K562 (cell line): ENCODE results near the gene CACNA2D4. TPM values are rescaled to one million over a fixed set of nuclear protein-coding genes. Genes with fewer than 3 reads are reported as not detected.

Experiments
- ATAC-seq: fragments of 200-7000 bp; cut with Tn5 transposase; 3 replicates; pipeline ENCODE4 v1.9.1; 2020; ENCODE audit warnings: moderate library complexity
- BruUV-seq: library from RNA; stranded (reverse); fragments of 400-500 nt; replicated peaks from 2 replicates; lab custom pipeline; 2021; lab: Mats Ljungman, UMichigan
- CTCF ChIA-PET: fragments of 300-600 bp; formaldehyde crosslinking; extraction: SDS; loops from one replicate; lab custom pipeline; 2021; ENCODE audit warnings: low intra/inter-chr PET ratio; lab: Yijun Ruan, JAX
- POLR2A ChIA-PET: fragments of 300-600, 350-650 bp; sonication (Branson Sonifier 250); formaldehyde crosslinking; extraction: SDS; loops from one replicate; lab custom pipeline; 2021; ENCODE audit warnings: antibody characterized with exemption, inconsistent platforms; lab: Yijun Ruan, JAX
- DNase-seq, 4 experiments: peaks; one replicate each; pipeline versions ENCODE4 v3.0.0 to v3.0.0-alpha.2; 2011 to 2018; ENCODE audit warnings: low spot score in 3 of 4, mixed read lengths in 3 of 4; ENCODE audit errors: extremely low read depth in 1 of 4
- FAIRE-seq: peaks from 2 replicates; lab custom pipeline; 2011; peaks lifted over from hg19 to GRCh38; lab: Jason Lieb, UNC
- H2AFZ ChIP-seq: 2 replicates; pipeline ENCODE4 v1.6.0; 2011; ENCODE audit warnings: low read depth, low read length, control low read depth, inconsistent platforms
- H3K27ac ChIP-seq: fragments of 200-600 bp; 3 replicates; pipeline ENCODE4 v1.8.0; 2011; ENCODE audit warnings: low read depth, mild to moderate bottlenecking, control low read depth, inconsistent platforms, low read length, moderate library complexity, mixed read lengths; ENCODE audit errors: extremely low read depth
- H3K27me3 ChIP-seq, 2 experiments: fragments of 300-600 bp in 1 of 2; 2 replicates in 1 of 2; 3 replicates in 1 of 2; pipeline versions ENCODE4 v1.6.0 to v1.8.0; 2011; ENCODE audit warnings: inconsistent platforms in 2 of 2, low read length in 2 of 2, mild to moderate bottlenecking in 1 of 2, mixed read lengths in 1 of 2, moderate library complexity in 1 of 2; ENCODE audit not compliant: control insufficient read depth in 2 of 2, insufficient read depth in 2 of 2
- H3K36me3 ChIP-seq: fragments of 300-600 bp; 3 replicates; pipeline ENCODE4 v1.8.0; 2011; ENCODE audit warnings: mild to moderate bottlenecking, low read length, inconsistent platforms; ENCODE audit not compliant: control insufficient read depth, insufficient read depth
- H3K4me1 ChIP-seq, 2 experiments: fragments of 200-600 bp in 1 of 2; replicated peaks in 1 of 2; 2 replicates in 1 of 2; 3 replicates in 1 of 2; pipeline versions ENCODE4 v1.5.1 to v1.8.0; 2011; ENCODE audit warnings: inconsistent platforms in 2 of 2, low read length in 2 of 2, mild to moderate bottlenecking in 1 of 2, mixed read lengths in 1 of 2, moderate library complexity in 1 of 2; ENCODE audit not compliant: control insufficient read depth in 2 of 2, insufficient read depth in 2 of 2
- H3K4me2 ChIP-seq: 2 replicates; pipeline ENCODE4 v1.6.1; 2011; ENCODE audit warnings: low read length, control low read depth, inconsistent platforms, mixed read lengths; ENCODE audit not compliant: insufficient read depth
- H3K4me3 ChIP-seq: fragments of 200-600 bp; sonication (generic), shearing (Covaris generic); 2 replicates; pipeline ENCODE4 v1.5.1; 2016; ENCODE audit warnings: control low read depth, inconsistent platforms
- H3K79me2 ChIP-seq: fragments of 200-600 bp; 3 replicates; pipeline ENCODE4 v1.8.0; 2011; ENCODE audit warnings: low read length, inconsistent platforms; ENCODE audit not compliant: control insufficient read depth, insufficient read depth
- H3K9ac ChIP-seq, 2 experiments: 2 replicates each; pipeline versions ENCODE4 v1.6.0 to v1.6.1; 2011; ENCODE audit warnings: low read depth in 2 of 2, low read length in 2 of 2, control low read depth in 1 of 2, inconsistent platforms in 1 of 2, mild to moderate bottlenecking in 1 of 2, mixed read lengths in 1 of 2; ENCODE audit not compliant: insufficient read depth in 1 of 2
- H3K9me1 ChIP-seq: one replicate; pipeline ENCODE4 v1.6.0; 2011; ENCODE audit warnings: inconsistent platforms, mild to moderate bottlenecking, low read length, moderate library complexity; ENCODE audit not compliant: control insufficient read depth, insufficient read depth
- H3K9me3 ChIP-seq: replicated peaks from 2 replicates; pipeline ENCODE4 v1.5.1; 2011; ENCODE audit warnings: low read depth, low read length, inconsistent platforms; ENCODE audit not compliant: control insufficient read depth, insufficient read depth
- H4K20me1 ChIP-seq: replicated peaks from 2 replicates; pipeline ENCODE4 v1.6.1; 2011; ENCODE audit warnings: low read length, inconsistent platforms, mixed read lengths; ENCODE audit not compliant: control insufficient read depth, insufficient read depth
- ATF2 ChIP-seq: sonication (generic); formaldehyde crosslinking; IDR thresholded peaks from 2 replicates; pipeline ENCODE4 v1.8.1; 2022; ENCODE audit warnings: missing genetic modification reagents
- BRD4 ChIP-seq: fragments of 200-600 bp; sonication (generic); IDR thresholded peaks from 2 replicates; pipeline ENCODE4 v1.6.1; 2017; ENCODE audit warnings: inconsistent platforms
- CHD4 ChIP-seq: fragments of 200-600 bp; sonication (generic); IDR thresholded peaks from 3 replicates; pipeline ENCODE4 v1.6.1; 2012; ENCODE audit warnings: low read depth, mild to moderate bottlenecking, mixed read lengths, low read length, inconsistent platforms; ENCODE audit not compliant: insufficient read depth, insufficient replicate concordance, poor library complexity, severe bottlenecking
- CREBBP ChIP-seq: IDR thresholded peaks from one replicate; pipeline ENCODE4 v1.6.1; 2012; ENCODE audit warnings: low read depth, mild to moderate bottlenecking, control low read depth, inconsistent platforms, low read length
- FOXK1 ChIP-seq: sonication (generic); formaldehyde crosslinking; IDR thresholded peaks from 2 replicates; pipeline ENCODE4 v1.8.0; 2022; ENCODE audit warnings: missing genetic modification reagents, mild to moderate bottlenecking, borderline replicate concordance
- HBP1 ChIP-seq: fragments of 450-650 bp; formaldehyde crosslinking; IDR thresholded peaks from 2 replicates; pipeline ENCODE4 v1.4.0; 2022; ENCODE audit warnings: missing genetic modification characterization
- HMGN3 ChIP-seq: IDR thresholded peaks from 2 replicates; pipeline ENCODE4 v1.6.1; 2011; ENCODE audit warnings: borderline replicate concordance, low read depth, mild to moderate bottlenecking, mixed read lengths, low read length; ENCODE audit not compliant: insufficient read length; ENCODE audit errors: extremely low read depth
- HNRNPUL1 ChIP-seq: fragments of 200-400 bp; formaldehyde crosslinking; IDR thresholded peaks from 2 replicates; pipeline ENCODE4 v1.6.1; 2017; ENCODE audit warnings: low read length
- PCBP1 ChIP-seq: fragments of 200-400 bp; formaldehyde crosslinking; IDR thresholded peaks from 2 replicates; pipeline ENCODE4 v1.6.1; 2018; ENCODE audit warnings: mild to moderate bottlenecking, low read depth, low read length; ENCODE audit not compliant: poor library complexity, severe bottlenecking
- POLR2AphosphoS5 ChIP-seq: IDR thresholded peaks from 2 replicates; pipeline ENCODE4 v1.6.1; 2011; ENCODE audit warnings: mild to moderate bottlenecking, low read depth, low read length, moderate library complexity; ENCODE audit not compliant: control insufficient read depth, insufficient read depth
- PTTG1 ChIP-seq: fragments of 450-650 bp; IDR thresholded peaks from 2 replicates; pipeline ENCODE4 v1.6.1; 2016; ENCODE audit warnings: low read depth, mild to moderate bottlenecking, missing genetic modification characterization, missing compliant biosample characterization
- RBM25 ChIP-seq: fragments of 200-400 bp; formaldehyde crosslinking; IDR thresholded peaks from 2 replicates; pipeline ENCODE4 v1.6.1; 2018; ENCODE audit warnings: low read length, low read depth, moderate library complexity; ENCODE audit not compliant: severe bottlenecking
- ZFPM2 ChIP-seq: fragments of 250-450 bp; sonication (Bioruptor Pico); IDR thresholded peaks from 2 replicates; pipeline ENCODE4 v1.5.1; 2022; ENCODE audit warnings: mild to moderate bottlenecking
- ZNF133 ChIP-seq: fragments of 250-450 bp; sonication (Bioruptor Pico); IDR thresholded peaks from 2 replicates; pipeline ENCODE4 v1.4.0; 2020; ENCODE audit warnings: mild to moderate bottlenecking
- ZNF134 ChIP-seq: fragments of 250-450 bp; sonication (Bioruptor Pico); conservative IDR thresholded peaks from 2 replicates; pipeline ENCODE4 v1.4.0; 2020
- ZNF175 ChIP-seq: fragments of 200-800 bp; sonication (Bioruptor generic); IDR thresholded peaks from 2 replicates; pipeline ENCODE4 v1.6.1; 2016; ENCODE audit warnings: low read depth, mild to moderate bottlenecking, missing genetic modification characterization, missing compliant biosample characterization
- ZNF197 ChIP-seq: fragments of 200-800 bp; sonication (Bioruptor generic); IDR thresholded peaks from 2 replicates; pipeline ENCODE4 v1.6.1; 2016; ENCODE audit warnings: low read depth, missing genetic modification characterization, missing compliant biosample characterization
- ZNF217 ChIP-seq: sonication (generic); formaldehyde crosslinking; IDR thresholded peaks from 2 replicates; pipeline ENCODE4 v1.8.0; 2022; ENCODE audit warnings: mild to moderate bottlenecking, missing genetic modification reagents
- ZNF239 ChIP-seq: fragments of 250-450 bp; sonication (Bioruptor Pico); IDR thresholded peaks from 2 replicates; pipeline ENCODE4 v1.4.0; 2020; ENCODE audit warnings: mild to moderate bottlenecking
- WGBS: fragments of 100-300 bp; shearing (Covaris generic); methylation state at CpG from one replicate; pipeline ENCODE4 v1.1.6; 2016; ENCODE audit warnings: low coverage, mixed read lengths; ENCODE audit not compliant: insufficient coverage; ENCODE audit errors: missing lambda C conversion rate; 5-methylcytosine and 5-hydroxymethylcytosine counted together
- in situ Hi-C: fragments of 300-500 bp; cut with MboI; formaldehyde crosslinking; loops from 4 replicates; pipeline ENCODE4 v1.15.0; 2018; ENCODE audit warnings: inconsistent platforms, mixed read lengths
- intact Hi-C: fragments of 100-400 bp; cut with micrococcal nuclease; formaldehyde crosslinking; loops from 2 replicates; pipeline ENCODE4 v1.14.2; 2022
- polyA plus RNA-seq, 8 experiments: library from polyadenylated mRNA; depleted of rRNA in 4 of 8; stranded (reverse) in 5 of 8; unstranded in 3 of 8; fragments of >200 nt; fragmentation: Nextera tagmentation in 2 of 8; fragmentation: Illumina TruSeq in 1 of 8; extraction: Ambion mirVana in 2 of 8; extraction: Trizol in 1 of 8; gene quantifications; 2 replicates each; pipeline versions ENCODE4 v1.2.1 to v1.2.3, GENCODE V29; 2011 to 2014; ENCODE audit warnings: inconsistent platforms in 1 of 8, missing spikeins in 1 of 8
- total RNA-seq, 7 experiments: library from RNA; depleted of rRNA in 6 of 7; stranded (reverse); fragments of >200 nt in 6 of 7; fragmentation: Illumina TruSeq in 2 of 7; extraction: Trizol in 2 of 7; gene quantifications; 2 replicates each; pipeline versions ENCODE4 v1.2.1 to v1.2.3, GENCODE V29; 2011 to 2021; ENCODE audit warnings: low replicate concordance in 1 of 7

The CACNA2D4 gene
- total and polyA plus RNA-seq, 9 of the 15 experiments (the other 6 are each of a cell fraction or from before 2014, with no cell fraction given): 0.04 to 0.69 (median 0.40) TPM; not detected in 3

DNA sequence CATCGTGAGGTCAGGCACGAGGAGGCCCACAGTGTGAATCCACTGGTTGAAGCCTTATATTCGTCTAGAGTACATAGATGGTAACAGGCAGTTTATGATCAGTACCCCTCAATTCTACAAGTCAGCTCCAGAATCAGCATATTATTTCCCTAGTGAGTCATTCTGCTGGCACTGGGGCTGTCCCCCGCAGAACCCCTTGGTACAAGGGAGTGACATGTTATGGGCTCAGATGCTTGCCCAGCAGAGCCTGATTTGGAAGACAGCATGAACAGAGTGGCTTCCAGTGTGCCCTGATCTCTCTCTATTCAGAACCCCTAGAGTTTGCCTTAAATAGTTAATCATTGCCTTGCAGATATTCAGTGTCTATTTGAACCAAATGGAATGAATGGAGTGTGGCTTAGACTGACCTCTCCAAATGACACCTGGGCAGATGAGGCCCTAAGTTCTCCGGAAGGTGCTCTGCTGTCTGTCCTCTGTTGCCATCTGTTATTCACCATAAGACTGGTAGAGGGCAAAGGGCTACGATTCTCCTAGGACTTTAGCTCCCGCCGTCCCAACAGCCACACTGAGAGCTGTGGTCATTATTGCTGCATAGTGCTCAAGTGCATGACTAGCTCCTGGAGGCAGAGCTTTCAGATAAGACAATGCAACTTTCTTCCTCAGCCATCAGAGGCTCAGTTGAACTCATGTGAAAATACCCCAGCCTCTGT is 41.1 kb downstream of the CACNA2D4 start (continued):
- TF ChIP-seq ZNF133 (CRISPR knock-in tag) (no peak), CREBBP (no peak), PTTG1 (no peak), FOXK1 (CRISPR knock-in tag) (no peak), BRD4 (no peak), HNRNPUL1 (no peak)

GRCh38 chr12:1876086-1876485 is 42.4 kb downstream of the CACNA2D4 start:
- Histone ChIP-seq H3K9me3 (no peaks in the 10 kb centered on the region), H3K9ac (no peak overlapping the region), H3K36me3 (no peaks in the 10 kb centered on the region), H3K79me2 (no peaks in the 10 kb centered on the region), H2AFZ (no peak overlapping the region), H3K4me2 (no peak overlapping the region), H3K4me3 (no peak overlapping the region), H3K4me1 (peaks cover 5% of the 10 kb centered on the region in 2 experiments; a peak in 4 of 5 replicates), H4K20me1 (no peaks in the 10 kb centered on the region; the same call in 1 of the 2 replicates), H3K9me1 (no peaks in the 10 kb centered on the region), H3K27me3 (peaks cover 2 to 28% of the 10 kb centered on the region in 2 experiments; a peak in 3 of 5 replicates), H3K27ac (no peak overlapping the region)
- no TSS peak for BruUV-seq
- no peak for FAIRE-seq
- ChIA-PET CTCF (no interaction called here), POLR2A (no interaction called here)
- ATAC-seq: no peak
- in situ Hi-C loops: no loop called here
- intact Hi-C loops: no loop called here
- WGBS: 0% methylated on average over 3 of the region's 3 CpGs
- DNase-seq: no peak
- TF ChIP-seq ZNF217 (CRISPR knock-in tag): no peak
- no peak for TF ChIP-seq ZNF197 (CRISPR knock-in tag)
- no peak for TF ChIP-seq HBP1 (CRISPR knock-in tag)
- no peak for TF ChIP-seq ZNF134 (CRISPR knock-in tag)
- TF ChIP-seq CHD4: no peak
- no peak for TF ChIP-seq RBM25
- no peak for TF ChIP-seq ATF2 (CRISPR knock-in tag)
- TF ChIP-seq HMGN3: no peak
- TF ChIP-seq ZNF239 (CRISPR knock-in tag): no peak
- no peak for TF ChIP-seq ZFPM2 (CRISPR knock-in tag)
- TF ChIP-seq PCBP1: no peak
- no peak for TF ChIP-seq POLR2AphosphoS5
- no peak for TF ChIP-seq ZNF175 (CRISPR knock-in tag)
